Urinary bladder (tissue), 2 donors: ENCODE results near the gene PRB3. TPM values are rescaled to one million over a fixed set of nuclear protein-coding genes. Genes with fewer than 3 reads are reported as not detected.

ENCODE experiments used
- polyA plus RNA-seq: library from polyadenylated mRNA; stranded (reverse); fragments of 200-250 nt; gene quantifications from one replicate; pipeline ENCODE4 v1.2.3, GENCODE V29; 2013
- total RNA-seq: library from RNA; depleted of rRNA; stranded (reverse); fragments of >200 nt; gene quantifications from one replicate; pipeline ENCODE4 v1.2.3, GENCODE V29; 2014
- donor health status: healthy.

PRB3 gene
- total and polyA plus RNA-seq, 2 donors: not detected

Other genes starting within 250 kb of the PRB3 start
- gene TAS2R19, start 247.1 kb downstream of the PRB3 start, total RNA-seq: 24.5 TPM
- 0.24 TPM for gene TAS2R19, start 247.1 kb downstream of the PRB3 start, polyA plus RNA-seq
- gene TAS2R31, start 238.3 kb downstream of the PRB3 start, total RNA-seq: 27.1 TPM
- 0.15 TPM for gene TAS2R31, start 238.3 kb downstream of the PRB3 start, polyA plus RNA-seq
- gene TAS2R46, start 207.4 kb downstream of the PRB3 start, total RNA-seq: 11.7 TPM
- not detected for gene TAS2R46, start 207.4 kb downstream of the PRB3 start, polyA plus RNA-seq
- 23.7 TPM for gene TAS2R43, start 177.4 kb downstream of the PRB3 start, total RNA-seq
- not detected for gene TAS2R43, start 177.4 kb downstream of the PRB3 start, polyA plus RNA-seq
- 42.9 TPM for gene TAS2R30, start 135.1 kb downstream of the PRB3 start, total RNA-seq
- gene TAS2R30, start 135.1 kb downstream of the PRB3 start, polyA plus RNA-seq: not detected
- gene SMIM10L1, start 98.5 kb downstream of the PRB3 start, total RNA-seq: 10.8 TPM
- 12.8 TPM for gene SMIM10L1, start 98.5 kb downstream of the PRB3 start, polyA plus RNA-seq
- not detected for gene TAS2R42, start 82.8 kb downstream of the PRB3 start, total RNA-seq
- gene TAS2R42, start 82.8 kb downstream of the PRB3 start, polyA plus RNA-seq: not detected
- not detected for gene PRB4, start 40.7 kb upstream of the PRB3 start, total RNA-seq
- not detected for gene PRB4, start 40.7 kb upstream of the PRB3 start, polyA plus RNA-seq
- gene PRB2, start 125.9 kb upstream of the PRB3 start, total RNA-seq: not detected
- not detected for gene PRB2, start 125.9 kb upstream of the PRB3 start, polyA plus RNA-seq